Panc1 (cell line): ENCODE measurements around the gene HIGD1A.

Experiments used
- CTCF ChIP-seq: fragments of 450-650 bp; IDR thresholded peaks from 2 replicates; pipeline ENCODE4 v1.5.1; 2017; ENCODE audit warnings: mild to moderate bottlenecking
- POLR2AphosphoS5 ChIP-seq: IDR thresholded peaks from 2 replicates; pipeline ENCODE4 v1.6.1; 2012; ENCODE audit warnings: mild to moderate bottlenecking, low read depth, low read length, moderate library complexity
- REST ChIP-seq, 2 experiments: IDR thresholded peaks; 2 replicates each; pipeline ENCODE4 v1.6.1; 2011 to 2012; ENCODE audit warnings: low read depth in 2 of 2, control low read depth in 1 of 2, low read length in 1 of 2, mild to moderate bottlenecking in 1 of 2, moderate library complexity in 1 of 2; ENCODE audit not compliant: insufficient read depth in 1 of 2
- SIN3A ChIP-seq: IDR thresholded peaks from 2 replicates; pipeline ENCODE4 v1.6.1; 2012; ENCODE audit warnings: low read depth, mild to moderate bottlenecking, low read length, moderate library complexity, borderline replicate concordance; ENCODE audit not compliant: insufficient read depth
- TCF7L2 ChIP-seq: IDR thresholded peaks from 2 replicates; pipeline ENCODE4 v1.6.1; 2011; ENCODE audit warnings: mild to moderate bottlenecking, low read depth, low read length, inconsistent platforms

GRCh38 chr3:42772670-42773408 is 31.5 kb downstream of the HIGD1A start, which contains the start of gene CCDC13:
- TF ChIP-seq CTCF = no peak
- no peak for TF ChIP-seq POLR2AphosphoS5
- no peak for TF ChIP-seq TCF7L2
- peak; percentile 67; the same call in 1 of the 2 replicates for TF ChIP-seq SIN3A
- TF ChIP-seq REST (IDR thresholded peaks at IDR 0.05; ENCODE audit: insufficient read depth in 1 of 2, low read depth in 2 of 2, low read length in 1 of 2) = no peak
